OCI-LY1 (cell line): Measurements from ENCODE around the gene GRAMD1B.

Experiments
- CTCF ChIP-seq: fragments of 200-600 bp; sonication (generic), shearing (Covaris generic); IDR thresholded peaks from 2 replicates; pipeline ENCODE4 v1.5.1; 2017; ENCODE audit warnings: mild to moderate bottlenecking, antibody characterized with exemption, low read length, moderate library complexity, mixed read lengths
- EZH2 ChIP-seq: fragments of 200-600 bp; sonication (generic), shearing (Covaris generic); IDR thresholded peaks from 2 replicates; pipeline ENCODE4 v1.8.0; 2017; ENCODE audit warnings: borderline replicate concordance, mixed run types, mild to moderate bottlenecking, antibody characterized with exemption, low read length, moderate library complexity, mixed read lengths

GRCh38 chr11:123670081-123670480 is 240.0 kb downstream of the GRAMD1B start:
- TF ChIP-seq CTCF (no peak), EZH2 (no peak)
